HEK293 (cell line): ENCODE data around the gene HADHA.

Source experiments
- IKZF3 ChIP-seq: fragments of 450-650 bp; IDR thresholded peaks from 2 replicates; pipeline ENCODE4 v1.5.0; 2018; ENCODE audit warnings: missing biosample characterization, mild to moderate bottlenecking, missing genetic modification characterization, moderate library complexity

Gene HADHA

DNA sequence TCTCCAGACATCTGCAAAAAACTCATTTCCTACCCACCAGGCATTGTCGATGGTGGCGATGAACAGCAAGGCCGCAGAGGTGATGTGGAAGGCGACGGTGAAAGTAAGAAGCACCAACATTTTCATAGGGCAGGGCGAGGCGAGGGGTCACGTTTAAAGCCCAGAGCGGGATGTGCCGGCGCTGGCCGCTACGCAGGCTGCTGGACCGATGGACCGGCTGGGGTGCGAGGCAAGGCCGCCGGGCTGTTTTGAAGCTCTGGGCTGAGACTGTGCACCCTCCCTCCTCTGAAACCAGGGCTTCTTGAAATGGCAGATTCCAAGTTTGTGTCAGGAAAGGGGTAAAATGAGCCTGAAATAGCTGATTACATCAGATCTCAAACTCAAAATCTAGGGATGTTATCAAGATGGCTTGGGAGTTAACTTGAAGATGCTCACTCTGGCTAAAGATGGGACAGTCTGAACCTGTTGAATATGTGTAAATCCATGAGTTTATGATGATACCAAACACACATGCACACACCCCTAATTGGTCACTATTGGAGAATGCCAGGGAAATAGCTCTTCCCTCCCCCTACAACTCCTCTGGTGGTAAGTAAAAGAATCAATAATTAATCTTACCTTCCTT lies 103.2 kb downstream of the HADHA start (continued):
- no peak for TF ChIP-seq IKZF3
